IPS-11a (cell line): ENCODE measurements around the gene MMP25.

ENCODE experiments used
- H3K4me3 ChIP-seq: one replicate; pipeline ENCODE4 v1.5.1; 2013; ENCODE audit warnings: low read depth, low read length, control low read depth

MMP25 gene

DNA sequence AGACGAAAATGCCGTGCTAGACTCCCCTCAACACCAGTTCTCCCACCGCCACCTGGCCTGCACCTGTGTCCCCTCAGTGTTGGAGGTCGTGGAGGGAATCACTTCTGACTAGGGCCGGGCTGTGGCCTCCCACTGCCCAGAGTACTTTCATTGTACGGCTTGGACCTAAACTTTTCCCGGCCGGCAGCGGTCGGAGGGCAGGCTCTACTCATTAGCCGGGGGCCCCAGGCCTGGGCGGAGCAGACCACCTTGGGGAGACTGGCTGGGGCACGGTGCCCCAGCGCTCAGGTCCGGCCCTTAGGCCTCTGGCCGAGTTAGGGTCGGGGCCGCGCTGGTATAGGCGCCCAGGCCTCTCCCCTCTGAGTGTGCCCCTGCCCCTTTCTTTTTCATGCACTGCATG lies 29.0 kb upstream of the MMP25 start:
- peak overlapping the region; percentile 93 for H3K4me3 ChIP-seq

- H3K4me3 ChIP-seq: peak within 1 kb of the TSS; percentile 93
These were observed 28.4 kb upstream of the MMP25 start, which contains the start of gene CLDN6 for GRCh38 chr16:3017794-3018506. CLDN6 (minus strand) TSS chr16:3018183; CDS start chr16:3016021, 2,162 bp downstream.

- H3K4me3 ChIP-seq: peak overlapping the region; percentile 28
These were observed 26.6 kb upstream of the MMP25 start for GRCh38 chr16:3019594-3020246.

DNA sequence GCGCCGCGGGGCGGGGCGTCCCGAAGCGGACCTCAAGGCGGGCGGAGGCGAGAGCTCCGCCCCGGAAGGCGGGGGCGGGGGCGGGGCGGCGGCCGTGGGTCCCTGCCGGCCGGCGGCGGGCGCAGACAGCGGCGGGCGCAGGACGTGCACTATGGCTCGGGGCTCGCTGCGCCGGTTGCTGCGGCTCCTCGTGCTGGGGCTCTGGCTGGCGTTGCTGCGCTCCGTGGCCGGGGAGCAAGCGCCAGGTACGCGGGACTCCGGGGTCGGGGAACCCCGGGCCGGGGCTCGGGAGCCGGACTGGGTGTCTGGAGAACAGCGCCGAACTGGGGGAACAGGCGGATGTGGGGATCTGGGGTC lies 26.1 kb upstream of the MMP25 start, which contains the start of gene TNFRSF12A:
TNFRSF12A (plus strand) TSS at position 122 of the 357 bp plus-strand sequence; CDS start at position 152, 30 bp downstream.
- H3K4me3 ChIP-seq: peak within 1 kb of the TSS; percentile 85

- peak overlapping the region; percentile 85 for H3K4me3 ChIP-seq
These were observed 25.5 kb upstream of the MMP25 start for GRCh38 chr16:3020604-3021448.

GRCh38 chr16:3021449-3022207 lies 24.7 kb upstream of the MMP25 start:
- peak overlapping the region; percentile 85 for H3K4me3 ChIP-seq

DNA sequence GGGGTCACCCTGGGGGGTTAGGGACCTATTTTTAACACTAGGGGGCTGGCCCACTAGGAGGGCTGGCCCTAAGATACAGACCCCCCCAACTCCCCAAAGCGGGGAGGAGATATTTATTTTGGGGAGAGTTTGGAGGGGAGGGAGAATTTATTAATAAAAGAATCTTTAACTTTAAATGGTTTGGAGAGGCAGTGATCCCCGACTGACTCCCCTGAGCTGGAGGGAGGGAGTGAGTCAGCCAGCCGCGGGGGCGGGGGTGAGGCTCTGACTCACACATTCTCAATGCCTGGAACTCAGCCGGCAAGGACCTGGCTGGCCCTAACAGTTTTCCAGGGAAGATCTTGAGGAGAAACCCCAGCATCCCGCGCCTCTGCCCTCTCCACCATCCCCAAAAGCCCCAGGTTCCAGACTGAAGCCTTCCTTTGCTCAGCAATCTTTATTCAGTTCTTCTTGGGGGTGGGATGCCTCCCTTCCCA lies 24.1 kb upstream of the MMP25 start:
- peak overlapping the region; percentile 85 for H3K4me3 ChIP-seq

GRCh38 chr16:3022684-3023414 lies 23.5 kb upstream of the MMP25 start:
- H3K4me3 ChIP-seq: peak overlapping the region; percentile 85

- H3K4me3 ChIP-seq: peak overlapping the region; percentile 85
These were observed 23.0 kb upstream of the MMP25 start for GRCh38 chr16:3023415-3023668.

DNA sequence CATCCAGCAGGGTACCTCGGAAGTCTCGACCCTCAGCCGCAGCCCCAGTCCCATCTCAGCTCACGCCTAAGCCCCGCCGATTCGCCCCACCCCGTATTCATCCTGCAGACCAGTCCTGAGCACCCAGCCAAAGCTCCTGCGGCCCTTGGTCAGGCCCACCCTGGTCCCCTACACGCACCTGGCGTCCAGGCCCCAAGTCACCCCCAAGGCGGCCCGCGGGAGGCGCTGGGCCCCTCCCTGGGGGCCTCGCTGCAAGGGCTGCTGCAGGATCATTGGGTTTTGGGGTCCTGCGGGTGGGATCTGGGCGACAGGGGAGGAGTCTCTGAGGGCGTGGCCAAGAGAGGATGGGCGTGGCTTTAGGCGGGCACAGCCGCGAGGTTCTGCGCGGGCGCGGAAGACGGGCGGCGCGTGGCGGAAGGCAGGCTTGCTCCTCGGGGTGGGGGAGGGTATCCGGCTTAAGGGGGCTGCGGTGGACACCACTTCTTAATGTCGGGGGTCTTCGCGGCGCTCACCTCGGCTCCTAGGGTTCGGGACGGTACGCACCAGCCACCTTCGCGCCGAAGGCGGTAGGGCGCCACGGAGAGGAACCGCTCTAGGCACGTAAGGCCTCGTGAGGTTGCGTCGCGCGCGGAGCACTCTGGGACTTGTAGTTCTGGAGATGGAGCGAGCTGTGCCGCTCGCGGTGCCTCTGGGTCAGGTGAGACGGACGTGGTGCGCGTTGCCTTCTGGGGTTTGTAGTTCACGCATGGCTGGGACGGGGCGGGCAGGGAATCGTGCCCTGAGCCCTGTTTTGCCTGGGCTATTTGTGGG lies 22.5 kb upstream of the MMP25 start, which contains the start of the genes HCFC1R1 and THOC6:
HCFC1R1 (minus strand) TSS at position 274 of the 810 bp plus-strand sequence; CDS start at position 273, 1 bp downstream.
THOC6 (plus strand) TSS at position 367 of the 810 bp plus-strand sequence; CDS start at position 659, 292 bp downstream.
- H3K4me3 ChIP-seq: peak within 1 kb of the TSS; percentile 85

DNA sequence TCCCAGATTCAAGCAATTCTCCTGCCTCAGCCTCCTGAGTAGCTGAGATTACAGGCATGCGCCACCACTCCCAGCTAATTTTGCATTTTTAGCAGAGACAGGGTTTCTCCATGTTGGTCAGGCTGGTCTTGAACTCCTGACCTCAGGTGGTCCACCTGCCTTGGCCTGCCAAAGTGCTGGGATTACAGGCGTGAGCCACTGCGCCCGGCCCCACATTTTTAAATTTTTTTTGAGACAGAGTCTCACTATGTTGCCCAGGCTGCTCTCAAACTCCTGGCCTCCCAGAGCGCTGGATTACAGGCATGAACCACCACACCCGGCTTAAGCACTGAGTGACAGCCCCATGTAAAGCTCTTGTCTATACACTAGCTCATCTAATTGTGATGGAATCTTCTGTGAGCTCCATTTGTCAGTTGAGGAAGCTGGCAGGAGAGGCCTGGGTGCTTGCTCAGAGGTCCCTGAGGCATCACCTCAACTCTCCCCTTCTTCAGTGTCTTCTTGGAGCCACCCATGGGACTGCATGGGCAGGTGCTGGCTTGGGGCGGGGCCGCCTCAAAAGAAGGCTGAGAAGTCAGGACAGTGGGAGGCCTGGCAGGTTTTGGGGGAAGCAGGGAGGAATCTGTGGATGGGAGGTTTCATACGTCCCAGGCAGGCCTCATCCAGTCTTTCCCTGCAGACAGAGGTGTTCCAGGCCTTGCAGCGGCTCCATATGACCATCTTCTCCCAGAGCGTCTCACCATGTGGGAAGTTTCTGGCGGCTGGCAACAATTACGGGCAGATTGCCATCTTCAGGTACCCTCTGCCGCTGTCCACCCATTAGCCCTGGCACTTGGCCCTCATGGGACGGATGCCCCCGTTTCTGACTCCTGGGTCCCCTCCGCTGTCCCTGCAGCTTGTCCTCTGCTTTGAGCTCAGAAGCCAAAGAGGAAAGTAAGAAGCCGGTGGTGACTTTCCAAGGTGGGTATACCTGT lies 21.0 kb upstream of the MMP25 start:
- no peak overlapping the region for H3K4me3 ChIP-seq

DNA sequence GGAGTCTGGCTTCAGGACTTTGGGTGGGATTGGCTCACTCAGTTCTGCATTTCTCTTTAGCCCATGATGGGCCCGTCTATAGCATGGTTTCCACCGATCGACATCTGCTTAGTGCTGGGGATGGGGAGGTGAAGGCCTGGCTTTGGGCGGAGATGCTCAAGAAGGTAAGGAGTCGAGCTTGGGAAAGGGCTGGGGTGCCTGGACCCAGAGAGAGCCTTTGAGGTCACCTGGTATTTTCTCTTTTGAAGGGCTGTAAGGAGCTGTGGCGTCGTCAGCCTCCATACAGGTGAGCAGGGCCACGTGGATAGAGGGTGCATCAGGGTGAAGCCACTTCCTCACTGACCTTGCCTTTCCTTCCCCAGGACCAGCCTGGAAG lies 20.4 kb upstream of the MMP25 start:
- H3K4me3 ChIP-seq: no peak overlapping the region

GRCh38 chr16:3026609-3027488 lies 19.5 kb upstream of the MMP25 start:
- H3K4me3 ChIP-seq: no peak overlapping the region

DNA sequence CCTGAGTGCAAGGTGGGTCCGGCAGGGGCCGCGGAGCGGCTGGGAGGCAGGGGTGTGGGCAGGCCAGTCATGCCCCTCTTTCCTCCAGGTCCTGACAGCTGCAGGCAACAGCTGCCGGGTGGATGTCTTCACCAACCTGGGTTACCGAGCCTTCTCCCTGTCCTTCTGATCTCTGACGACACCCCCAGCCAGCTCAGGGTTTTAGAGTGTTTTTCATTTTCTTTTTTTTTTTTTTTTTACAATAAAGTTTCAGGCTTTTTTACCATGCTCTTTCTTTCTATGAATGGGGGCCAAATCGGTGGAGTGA lies 18.9 kb upstream of the MMP25 start:
- no peak overlapping the region for H3K4me3 ChIP-seq

DNA sequence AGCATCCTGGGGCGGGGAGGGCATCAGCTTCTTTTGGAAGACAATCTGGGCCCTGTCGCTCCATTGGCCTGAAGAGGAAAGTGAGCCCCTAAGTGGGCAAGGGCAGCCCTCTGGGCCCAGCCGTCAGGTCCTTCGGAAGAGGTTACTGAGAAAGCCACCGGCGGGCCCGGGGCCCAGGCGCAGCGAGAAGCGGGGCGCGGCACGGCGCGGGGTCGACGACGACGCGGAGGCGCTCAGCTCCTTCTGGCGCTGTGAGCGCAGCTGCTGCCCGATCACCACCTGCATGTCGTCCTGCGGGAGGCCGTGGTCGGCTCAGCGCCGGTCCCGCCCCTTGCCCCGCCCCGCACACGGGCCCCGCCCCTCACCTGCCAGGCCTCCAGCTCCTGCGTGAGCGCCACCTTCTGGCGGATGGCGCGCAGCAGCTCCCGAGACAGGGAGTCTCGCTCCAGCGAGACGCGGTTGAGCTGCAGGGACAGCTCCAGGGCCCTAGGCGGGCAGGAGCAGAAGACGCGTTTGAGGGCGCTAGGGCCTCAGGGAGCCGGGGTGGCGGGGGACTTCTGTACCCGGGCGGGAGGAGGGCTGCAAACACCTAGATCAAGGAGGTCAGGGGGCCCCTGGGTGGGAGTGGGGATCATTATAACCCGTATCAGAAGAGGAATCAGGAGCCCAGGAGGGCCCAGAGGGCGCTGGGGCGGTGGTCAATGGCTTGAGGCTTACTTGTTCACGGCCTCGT lies 18.2 kb upstream of the MMP25 start:
- H3K4me3 ChIP-seq: no peak overlapping the region

DNA sequence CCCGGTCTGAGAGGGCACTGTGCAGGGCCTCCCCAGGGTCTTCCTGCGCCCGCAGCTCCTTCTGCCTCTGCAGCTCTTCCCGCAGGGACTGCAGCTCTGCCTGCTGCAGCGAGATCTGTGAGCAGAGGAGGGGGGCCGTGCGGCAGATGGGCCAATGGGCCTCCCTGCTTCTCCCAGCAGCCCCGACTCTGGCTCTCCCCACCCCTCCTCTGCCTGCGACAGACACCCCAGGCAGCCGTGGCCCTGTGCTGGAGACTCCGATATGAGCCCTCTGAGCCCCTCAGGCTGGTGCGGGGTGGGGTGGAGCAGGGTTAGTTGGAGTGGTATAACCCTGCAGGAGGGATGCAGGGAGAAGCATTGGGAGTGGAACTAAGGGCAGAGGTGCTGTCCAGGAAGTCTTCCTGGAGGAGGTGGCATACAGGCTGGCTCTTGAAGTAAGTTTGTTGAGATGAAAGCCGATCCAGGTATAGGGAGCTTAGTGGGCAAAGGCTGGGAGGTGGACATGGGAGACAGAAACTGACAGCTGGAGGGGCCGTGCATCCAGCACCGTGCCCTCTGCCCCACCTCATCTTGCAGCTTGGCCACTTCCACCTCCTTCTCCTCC lies 17.5 kb upstream of the MMP25 start:
- no peak overlapping the region for H3K4me3 ChIP-seq
